GM12878 (cell line): ENCODE measurements around the gene KICS2. TPM values are rescaled to one million over a fixed set of nuclear protein-coding genes. Genes with fewer than 3 reads are reported as not detected.

Experiments
- ASH2L ChIP-seq: fragments of 300-600, 200-600 bp; sonication (generic); IDR thresholded peaks from 2 replicates; pipeline ENCODE4 v1.6.1; 2017; ENCODE audit warnings: low read depth, mild to moderate bottlenecking, borderline replicate concordance
- BACH1 ChIP-seq: fragments of 450-650 bp; IDR thresholded peaks from 2 replicates; pipeline ENCODE4 v1.6.1; 2017; ENCODE audit warnings: mild to moderate bottlenecking, borderline replicate concordance
- CHD1 ChIP-seq: IDR thresholded peaks from 2 replicates; pipeline ENCODE4 v1.6.1; 2012; ENCODE audit warnings: low read depth, low read length, improper control_type of control experiment
- CREB1 ChIP-seq: IDR thresholded peaks from 2 replicates; pipeline ENCODE4 v1.6.1; 2012; ENCODE audit warnings: low read depth, mild to moderate bottlenecking, inconsistent platforms
- CREM ChIP-seq: IDR thresholded peaks from 2 replicates; pipeline ENCODE4 v1.6.1; 2014; ENCODE audit warnings: antibody characterized with exemption, low read depth
- EP300 ChIP-seq, 2 experiments: fragments of 150-350 bp in 1 of 2; IDR thresholded peaks; 2 replicates each; pipeline ENCODE4 v1.6.1; 2011 to 2012; ENCODE audit warnings: low read depth in 2 of 2, low read length in 2 of 2, borderline replicate concordance in 1 of 2, improper control_type of control experiment in 1 of 2, inconsistent platforms in 1 of 2; ENCODE audit not compliant: control insufficient read depth in 1 of 2
- ETV6 ChIP-seq, 2 experiments: fragments of 450-650 bp in 1 of 2; IDR thresholded peaks in 1 of 2; conservative IDR thresholded peaks in 1 of 2; 2 replicates each; pipeline ENCODE4 v1.6.1; 2014; ENCODE audit warnings: antibody characterized with exemption in 1 of 2, borderline replicate concordance in 1 of 2, low read depth in 1 of 2, mild to moderate bottlenecking in 1 of 2, moderate library complexity in 1 of 2
- HCFC1 ChIP-seq: fragments of 150-350 bp; IDR thresholded peaks from 2 replicates; pipeline ENCODE4 v1.6.1; 2014; ENCODE audit warnings: low read length
- MEF2B ChIP-seq: fragments of 450-650 bp; IDR thresholded peaks from 2 replicates; pipeline ENCODE4 v1.6.1; 2018; ENCODE audit warnings: mild to moderate bottlenecking, moderate library complexity; ENCODE audit not compliant: partially characterized antibody, poor library complexity, severe bottlenecking
- MTA2 ChIP-seq: fragments of 450-650 bp; IDR thresholded peaks from 2 replicates; pipeline ENCODE4 v1.6.1; 2016; ENCODE audit warnings: low read depth, mild to moderate bottlenecking, moderate library complexity
- NBN ChIP-seq: fragments of 450-650 bp; IDR thresholded peaks from 2 replicates; pipeline ENCODE4 v1.6.1; 2016
- SIX5 ChIP-seq: IDR thresholded peaks from 2 replicates; pipeline ENCODE4 v1.6.1; 2011; ENCODE audit warnings: mild to moderate bottlenecking, low read depth, low read length, moderate library complexity; ENCODE audit not compliant: severe bottlenecking
- SREBF2 ChIP-seq: IDR thresholded peaks from 2 replicates; pipeline ENCODE4 v1.6.1; 2012; ENCODE audit warnings: mild to moderate bottlenecking, low read length
- ZNF207 ChIP-seq: fragments of 450-650 bp; IDR thresholded peaks from 2 replicates; pipeline ENCODE4 v1.6.1; 2014; ENCODE audit warnings: antibody characterized with exemption, mild to moderate bottlenecking, borderline replicate concordance
- ZZZ3 ChIP-seq: IDR thresholded peaks from 2 replicates; pipeline ENCODE4 v1.6.1; 2011; ENCODE audit warnings: low read depth; ENCODE audit not compliant: control insufficient read depth, insufficient read length
- polyA plus RNA-seq, 11 experiments: library from polyadenylated mRNA; depleted of rRNA in 4 of 11; unstranded in 6 of 11; stranded (reverse) in 5 of 11; fragments of >200 nt; fragmentation: Nextera tagmentation in 4 of 11; fragmentation: Illumina TruSeq in 1 of 11; extraction: Ambion mirVana in 4 of 11; extraction: Trizol in 1 of 11; gene quantifications; 1 replicate in 1 of 11; 2 replicates in 10 of 11; pipeline versions ENCODE4 v1.2.1 to v1.2.3, GENCODE V29; 2011 to 2016; ENCODE audit warnings: inconsistent platforms in 2 of 11, missing spikeins in 2 of 11, low read depth in 1 of 11
- total RNA-seq, 4 experiments: library from RNA; depleted of rRNA in 3 of 4; stranded (reverse); fragments of >200 nt in 3 of 4; fragmentation: Illumina TruSeq in 1 of 4; extraction: Trizol in 1 of 4; gene quantifications; 2 replicates each; pipeline versions ENCODE4 v1.2.1 to v1.2.3, GENCODE V29; 2013 to 2021
- TF ChIP-seq, protein P1 (sequence below): fragments of 450-650 bp; formaldehyde crosslinking; IDR thresholded peaks from 2 replicates; pipeline ENCODE4 v1.5.0; 2022; ENCODE audit warnings: mild to moderate bottlenecking, missing genetic modification characterization
- TF ChIP-seq, protein P2 (sequence below): fragments of 150-350 bp; IDR thresholded peaks from 2 replicates; pipeline ENCODE4 v1.6.1; 2016; ENCODE audit warnings: low read depth, low read length
- TF ChIP-seq, protein P3 (sequence below): fragments of 450-650 bp; IDR thresholded peaks from 2 replicates; pipeline ENCODE4 v1.6.1; 2018; ENCODE audit warnings: mild to moderate bottlenecking, low read depth, moderate library complexity; ENCODE audit not compliant: partially characterized antibody
- TF ChIP-seq, protein P4 (sequence below): IDR thresholded peaks from 2 replicates; pipeline ENCODE4 v1.6.1; 2011; ENCODE audit warnings: low read depth, mild to moderate bottlenecking, low read length, moderate library complexity, borderline replicate concordance; ENCODE audit errors: extremely low read depth

Gene KICS2
- total and polyA plus RNA-seq, 10 of the 15 experiments (the other 5 are each of a cell fraction or from before 2014, with no cell fraction given), result 3.9 to 13.1 (median 9.5) TPM

DNA sequence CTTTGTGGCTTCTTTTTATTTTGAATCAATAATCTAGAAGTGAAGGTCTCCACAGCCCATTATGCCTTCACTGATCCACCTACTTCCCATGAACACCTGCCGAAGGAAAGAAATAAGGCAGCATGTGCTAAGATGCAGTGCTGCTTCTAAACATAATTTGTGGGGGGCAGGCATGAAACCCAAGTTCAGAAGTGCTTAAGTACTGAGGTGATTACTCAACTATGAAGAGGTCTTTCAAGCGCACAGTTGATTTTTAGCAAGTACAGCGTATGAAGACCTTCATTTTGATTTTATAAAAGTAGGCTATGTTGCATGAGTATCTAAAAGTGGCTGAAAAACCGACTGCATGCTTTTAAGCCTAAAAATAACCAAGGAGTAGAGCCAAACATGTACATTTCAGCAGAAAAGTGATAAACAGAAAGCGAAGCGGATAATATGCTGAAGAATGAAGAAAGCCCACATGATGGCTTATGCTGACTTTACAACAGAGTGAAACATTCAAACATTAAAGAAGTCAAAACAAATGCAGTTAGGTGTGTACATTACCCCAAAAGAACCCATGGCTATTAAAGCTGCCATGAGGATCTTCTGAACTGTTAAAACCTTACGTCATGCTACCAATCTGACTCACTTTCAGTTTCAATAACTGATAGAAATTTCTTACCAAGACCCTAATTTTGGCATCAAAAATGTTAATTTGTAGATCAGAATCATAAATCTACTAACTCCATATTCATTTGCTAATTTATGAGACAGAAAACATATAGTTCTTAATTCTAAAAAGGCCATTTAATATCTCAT is 29.3 kb downstream of the KICS2 start (continued):
- TF ChIP-seq CREM (peak; percentile 87), NBN (no peak), BACH1 (no peak), EP300 (IDR thresholded peaks at IDR 0.05; ENCODE audit: borderline replicate concordance in 1 of 2, control insufficient read depth in 1 of 2, low read depth in 2 of 2, low read length in 2 of 2) (peak in 1 of 2 experiments; percentile 46; a peak in 1 of 4 replicates), ETV6 (conservative IDR thresholded peaks at IDR 0.05 in 1 of 2, IDR thresholded peaks at IDR 0.05 in 1 of 2; ENCODE audit: borderline replicate concordance in 1 of 2, low read depth in 1 of 2) (peak in 1 of 2 experiments; percentile 42; a peak in 1 of 4 replicates), MTA2 (peak; percentile 73), MEF2B (peak; percentile 73), CHD1 (no peak), CREB1 (peak; percentile 59; the same call in 1 of the 2 replicates), HCFC1 (no peak), SREBF2 (no peak), SIX5 (no peak), ZNF207 (no peak), ASH2L (no peak; the same call in 1 of the 2 replicates), ZZZ3 (no peak)
- TF ChIP-seq, protein P1, sequence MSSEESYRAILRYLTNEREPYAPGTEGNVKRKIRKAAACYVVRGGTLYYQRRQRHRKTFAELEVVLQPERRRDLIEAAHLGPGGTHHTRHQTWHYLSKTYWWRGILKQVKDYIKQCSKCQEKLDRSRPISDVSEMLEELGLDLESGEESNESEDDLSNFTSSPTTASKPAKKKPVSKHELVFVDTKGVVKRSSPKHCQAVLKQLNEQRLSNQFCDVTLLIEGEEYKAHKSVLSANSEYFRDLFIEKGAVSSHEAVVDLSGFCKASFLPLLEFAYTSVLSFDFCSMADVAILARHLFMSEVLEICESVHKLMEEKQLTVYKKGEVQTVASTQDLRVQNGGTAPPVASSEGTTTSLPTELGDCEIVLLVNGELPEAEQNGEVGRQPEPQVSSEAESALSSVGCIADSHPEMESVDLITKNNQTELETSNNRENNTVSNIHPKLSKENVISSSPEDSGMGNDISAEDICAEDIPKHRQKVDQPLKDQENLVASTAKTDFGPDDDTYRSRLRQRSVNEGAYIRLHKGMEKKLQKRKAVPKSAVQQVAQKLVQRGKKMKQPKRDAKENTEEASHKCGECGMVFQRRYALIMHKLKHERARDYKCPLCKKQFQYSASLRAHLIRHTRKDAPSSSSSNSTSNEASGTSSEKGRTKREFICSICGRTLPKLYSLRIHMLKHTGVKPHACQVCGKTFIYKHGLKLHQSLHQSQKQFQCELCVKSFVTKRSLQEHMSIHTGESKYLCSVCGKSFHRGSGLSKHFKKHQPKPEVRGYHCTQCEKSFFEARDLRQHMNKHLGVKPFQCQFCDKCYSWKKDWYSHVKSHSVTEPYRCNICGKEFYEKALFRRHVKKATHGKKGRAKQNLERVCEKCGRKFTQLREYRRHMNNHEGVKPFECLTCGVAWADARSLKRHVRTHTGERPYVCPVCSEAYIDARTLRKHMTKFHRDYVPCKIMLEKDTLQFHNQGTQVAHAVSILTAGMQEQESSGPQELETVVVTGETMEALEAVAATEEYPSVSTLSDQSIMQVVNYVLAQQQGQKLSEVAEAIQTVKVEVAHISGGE (CRISPR knock-in tag), result no peak
- TF ChIP-seq, protein P2, sequence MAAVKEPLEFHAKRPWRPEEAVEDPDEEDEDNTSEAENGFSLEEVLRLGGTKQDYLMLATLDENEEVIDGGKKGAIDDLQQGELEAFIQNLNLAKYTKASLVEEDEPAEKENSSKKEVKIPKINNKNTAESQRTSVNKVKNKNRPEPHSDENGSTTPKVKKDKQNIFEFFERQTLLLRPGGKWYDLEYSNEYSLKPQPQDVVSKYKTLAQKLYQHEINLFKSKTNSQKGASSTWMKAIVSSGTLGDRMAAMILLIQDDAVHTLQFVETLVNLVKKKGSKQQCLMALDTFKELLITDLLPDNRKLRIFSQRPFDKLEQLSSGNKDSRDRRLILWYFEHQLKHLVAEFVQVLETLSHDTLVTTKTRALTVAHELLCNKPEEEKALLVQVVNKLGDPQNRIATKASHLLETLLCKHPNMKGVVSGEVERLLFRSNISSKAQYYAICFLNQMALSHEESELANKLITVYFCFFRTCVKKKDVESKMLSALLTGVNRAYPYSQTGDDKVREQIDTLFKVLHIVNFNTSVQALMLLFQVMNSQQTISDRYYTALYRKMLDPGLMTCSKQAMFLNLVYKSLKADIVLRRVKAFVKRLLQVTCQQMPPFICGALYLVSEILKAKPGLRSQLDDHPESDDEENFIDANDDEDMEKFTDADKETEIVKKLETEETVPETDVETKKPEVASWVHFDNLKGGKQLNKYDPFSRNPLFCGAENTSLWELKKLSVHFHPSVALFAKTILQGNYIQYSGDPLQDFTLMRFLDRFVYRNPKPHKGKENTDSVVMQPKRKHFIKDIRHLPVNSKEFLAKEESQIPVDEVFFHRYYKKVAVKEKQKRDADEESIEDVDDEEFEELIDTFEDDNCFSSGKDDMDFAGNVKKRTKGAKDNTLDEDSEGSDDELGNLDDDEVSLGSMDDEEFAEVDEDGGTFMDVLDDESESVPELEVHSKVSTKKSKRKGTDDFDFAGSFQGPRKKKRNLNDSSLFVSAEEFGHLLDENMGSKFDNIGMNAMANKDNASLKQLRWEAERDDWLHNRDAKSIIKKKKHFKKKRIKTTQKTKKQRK, result no peak
- TF ChIP-seq, protein P3, sequence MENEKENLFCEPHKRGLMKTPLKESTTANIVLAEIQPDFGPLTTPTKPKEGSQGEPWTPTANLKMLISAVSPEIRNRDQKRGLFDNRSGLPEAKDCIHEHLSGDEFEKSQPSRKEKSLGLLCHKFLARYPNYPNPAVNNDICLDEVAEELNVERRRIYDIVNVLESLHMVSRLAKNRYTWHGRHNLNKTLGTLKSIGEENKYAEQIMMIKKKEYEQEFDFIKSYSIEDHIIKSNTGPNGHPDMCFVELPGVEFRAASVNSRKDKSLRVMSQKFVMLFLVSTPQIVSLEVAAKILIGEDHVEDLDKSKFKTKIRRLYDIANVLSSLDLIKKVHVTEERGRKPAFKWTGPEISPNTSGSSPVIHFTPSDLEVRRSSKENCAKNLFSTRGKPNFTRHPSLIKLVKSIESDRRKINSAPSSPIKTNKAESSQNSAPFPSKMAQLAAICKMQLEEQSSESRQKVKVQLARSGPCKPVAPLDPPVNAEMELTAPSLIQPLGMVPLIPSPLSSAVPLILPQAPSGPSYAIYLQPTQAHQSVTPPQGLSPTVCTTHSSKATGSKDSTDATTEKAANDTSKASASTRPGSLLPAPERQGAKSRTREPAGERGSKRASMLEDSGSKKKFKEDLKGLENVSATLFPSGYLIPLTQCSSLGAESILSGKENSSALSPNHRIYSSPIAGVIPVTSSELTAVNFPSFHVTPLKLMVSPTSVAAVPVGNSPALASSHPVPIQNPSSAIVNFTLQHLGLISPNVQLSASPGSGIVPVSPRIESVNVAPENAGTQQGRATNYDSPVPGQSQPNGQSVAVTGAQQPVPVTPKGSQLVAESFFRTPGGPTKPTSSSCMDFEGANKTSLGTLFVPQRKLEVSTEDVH, result no peak
- TF ChIP-seq, protein P4, sequence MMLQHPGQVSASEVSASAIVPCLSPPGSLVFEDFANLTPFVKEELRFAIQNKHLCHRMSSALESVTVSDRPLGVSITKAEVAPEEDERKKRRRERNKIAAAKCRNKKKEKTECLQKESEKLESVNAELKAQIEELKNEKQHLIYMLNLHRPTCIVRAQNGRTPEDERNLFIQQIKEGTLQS, result no peak
